Thyroid gland (tissue), 4 donors: ENCODE results near the gene COL11A2.

Experiments
- POLR2A ChIP-seq, 2 donors: fragments of 450-650 bp; IDR thresholded peaks; one replicate each; pipeline ENCODE4 v1.6.1; 2017; ENCODE audit warnings: antibody characterized with exemption in 2 of 2, mild to moderate bottlenecking in 2 of 2, moderate library complexity in 1 of 2
- TF ChIP-seq, protein P1 (sequence below), 6 experiments: fragments of 200-600 bp in 3 of 6; fragments of 450-650 bp in 3 of 6; sonication (generic) in 3 of 6; IDR thresholded peaks; one replicate each; pipeline ENCODE4 v1.5.1; 2016 to 2019; ENCODE audit warnings: antibody characterized with exemption in 6 of 6, mild to moderate bottlenecking in 2 of 6, inconsistent platforms in 1 of 6, moderate library complexity in 1 of 6

DNA sequence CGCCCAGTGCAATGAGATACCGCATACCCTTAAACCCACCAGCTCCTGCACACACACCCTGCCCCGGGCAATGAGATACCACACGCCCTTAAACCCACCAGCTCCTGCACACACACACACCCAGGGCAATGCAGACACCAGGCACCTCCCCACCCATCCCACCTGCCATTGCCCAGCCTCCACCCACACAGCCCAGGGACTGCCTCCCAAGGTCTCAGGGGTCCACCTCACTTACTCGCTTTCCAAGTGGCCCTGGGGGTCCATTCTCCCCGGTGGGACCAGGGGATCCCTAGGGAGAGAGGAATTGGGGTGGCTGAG lies 24.0 kb downstream of the COL11A2 start:
- TF ChIP-seq, protein P1, sequence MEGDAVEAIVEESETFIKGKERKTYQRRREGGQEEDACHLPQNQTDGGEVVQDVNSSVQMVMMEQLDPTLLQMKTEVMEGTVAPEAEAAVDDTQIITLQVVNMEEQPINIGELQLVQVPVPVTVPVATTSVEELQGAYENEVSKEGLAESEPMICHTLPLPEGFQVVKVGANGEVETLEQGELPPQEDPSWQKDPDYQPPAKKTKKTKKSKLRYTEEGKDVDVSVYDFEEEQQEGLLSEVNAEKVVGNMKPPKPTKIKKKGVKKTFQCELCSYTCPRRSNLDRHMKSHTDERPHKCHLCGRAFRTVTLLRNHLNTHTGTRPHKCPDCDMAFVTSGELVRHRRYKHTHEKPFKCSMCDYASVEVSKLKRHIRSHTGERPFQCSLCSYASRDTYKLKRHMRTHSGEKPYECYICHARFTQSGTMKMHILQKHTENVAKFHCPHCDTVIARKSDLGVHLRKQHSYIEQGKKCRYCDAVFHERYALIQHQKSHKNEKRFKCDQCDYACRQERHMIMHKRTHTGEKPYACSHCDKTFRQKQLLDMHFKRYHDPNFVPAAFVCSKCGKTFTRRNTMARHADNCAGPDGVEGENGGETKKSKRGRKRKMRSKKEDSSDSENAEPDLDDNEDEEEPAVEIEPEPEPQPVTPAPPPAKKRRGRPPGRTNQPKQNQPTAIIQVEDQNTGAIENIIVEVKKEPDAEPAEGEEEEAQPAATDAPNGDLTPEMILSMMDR (IDR thresholded peaks at IDR 0.05) = no peak
- TF ChIP-seq POLR2A (IDR thresholded peaks at IDR 0.05) = no peak
